Measurements from ENCODE around the gene ZKSCAN3. TPM values are rescaled to one million over a fixed set of nuclear protein-coding genes. Genes with fewer than 3 reads are reported as not detected.
A peak's percentile ranks its signal among the peaks of the same experiment; 100 is the strongest.
"Not testable (repeated sequence)": the region's sequence is repeated elsewhere in the genome, so short reads cannot be mapped to it uniquely, and the experiment has no call there.

ZKSCAN3 gene
- total and polyA plus RNA-seq, 4 donors: 6.4 to 10.7 (median 8.7) TPM

GRCh38 chr6:28354688-28355554, 5.2 kb downstream of the ZKSCAN3 start:
- Histone ChIP-seq H3K27ac (ENCODE audit: low read depth, low read length) (peak overlapping the region; percentile 92), H3K4me3 (ENCODE audit: low read depth, low read length) (no peak overlapping the region), H3K9me3 (ENCODE audit: control insufficient read depth, insufficient read depth, low read length) (no peaks in the 10 kb centered on the region), H3K36me3 (ENCODE audit: control insufficient read depth, insufficient read depth, low read length) (peaks cover 8% of the 10 kb centered on the region), H3K4me1 (ENCODE audit: control insufficient read depth, insufficient read depth, low read length) (peaks cover 20% of the 10 kb centered on the region), H3K27me3 (ENCODE audit: control insufficient read depth, insufficient read depth, low read length) (no peaks in the 10 kb centered on the region)
- WGBS (ENCODE audit: insufficient coverage): 94% methylated on average over 9 of the region's 10 CpGs
- no peak for DNase-seq (ENCODE audit: low read depth in 4 of 6, low spot score in 6 of 6)

GRCh38 chr6:28355743-28356665, 6.3 kb downstream of the ZKSCAN3 start:
- H3K36me3 ChIP-seq (ENCODE audit: control insufficient read depth, insufficient read depth, low read length): peaks cover 8% of the 10 kb centered on the region
- H3K9me3 ChIP-seq (ENCODE audit: control insufficient read depth, insufficient read depth, low read length): no peaks in the 10 kb centered on the region
- peak overlapping the region; percentile 92 for H3K27ac ChIP-seq (ENCODE audit: low read depth, low read length)
- 7% methylated on average over 18 of the region's 19 CpGs for WGBS (ENCODE audit: insufficient coverage)
- peak overlapping the region; percentile 83 for H3K4me3 ChIP-seq (ENCODE audit: low read depth, low read length)
- peak; percentile 71 to 96 (median 82) for DNase-seq (ENCODE audit: low read depth in 4 of 6, low spot score in 6 of 6)
- no peaks in the 10 kb centered on the region for H3K27me3 ChIP-seq (ENCODE audit: control insufficient read depth, insufficient read depth, low read length)
- H3K4me1 ChIP-seq (ENCODE audit: control insufficient read depth, insufficient read depth, low read length): peaks cover 20% of the 10 kb centered on the region

GRCh38 chr6:28356666-28357020, 6.9 kb downstream of the ZKSCAN3 start:
- peaks cover 20% of the 10 kb centered on the region for H3K4me1 ChIP-seq (ENCODE audit: control insufficient read depth, insufficient read depth, low read length)
- H3K27me3 ChIP-seq (ENCODE audit: control insufficient read depth, insufficient read depth, low read length): no peaks in the 10 kb centered on the region
- DNase-seq (ENCODE audit: low read depth in 4 of 6, low spot score in 6 of 6): no peak
- H3K9me3 ChIP-seq (ENCODE audit: control insufficient read depth, insufficient read depth, low read length): no peaks in the 10 kb centered on the region
- peaks cover 9% of the 10 kb centered on the region for H3K36me3 ChIP-seq (ENCODE audit: control insufficient read depth, insufficient read depth, low read length)
- peak overlapping the region; percentile 92 for H3K27ac ChIP-seq (ENCODE audit: low read depth, low read length)
- H3K4me3 ChIP-seq (ENCODE audit: low read depth, low read length): no peak overlapping the region
- 73% methylated on average over 3 of the region's 7 CpGs for WGBS (ENCODE audit: insufficient coverage)

GRCh38 chr6:28357036-28357435, 7.3 kb downstream of the ZKSCAN3 start:
- Histone ChIP-seq H3K27me3 (ENCODE audit: control insufficient read depth, insufficient read depth, low read length) (no peaks in the 10 kb centered on the region), H3K36me3 (ENCODE audit: control insufficient read depth, insufficient read depth, low read length) (peaks cover 12% of the 10 kb centered on the region), H3K4me3 (ENCODE audit: low read depth, low read length) (no peak overlapping the region), H3K9me3 (ENCODE audit: control insufficient read depth, insufficient read depth, low read length) (no peaks in the 10 kb centered on the region), H3K4me1 (ENCODE audit: control insufficient read depth, insufficient read depth, low read length) (peaks cover 20% of the 10 kb centered on the region), H3K27ac (ENCODE audit: low read depth, low read length) (no peak overlapping the region)
- WGBS (ENCODE audit: insufficient coverage): 100% methylated on average over 3 of the region's 6 CpGs
- no peak for DNase-seq (ENCODE audit: low read depth in 4 of 6, low spot score in 6 of 6)

- H3K27ac ChIP-seq (ENCODE audit: low read depth, low read length); H3K27me3 ChIP-seq (ENCODE audit: control insufficient read depth, insufficient read depth, low read length); H3K4me3 ChIP-seq (ENCODE audit: low read depth, low read length); DNase-seq (ENCODE audit: low read depth in 4 of 6, low spot score in 6 of 6); H3K9me3 ChIP-seq (ENCODE audit: control insufficient read depth, insufficient read depth, low read length): not testable (repeated sequence)
- WGBS (ENCODE audit: insufficient coverage): 98% methylated on average over 13 of the region's 16 CpGs
- Histone ChIP-seq H3K36me3 (ENCODE audit: control insufficient read depth, insufficient read depth, low read length) (peaks cover 20% of the 10 kb centered on the region), H3K4me1 (ENCODE audit: control insufficient read depth, insufficient read depth, low read length) (peaks cover 20% of the 10 kb centered on the region)
Measured at GRCh38 chr6:28359562-28359961, 9.8 kb downstream of the ZKSCAN3 start.

- H3K9me3 ChIP-seq (ENCODE audit: control insufficient read depth, insufficient read depth, low read length): no peaks in the 10 kb centered on the region
- no peak for DNase-seq (ENCODE audit: low read depth in 4 of 6, low spot score in 6 of 6)
- no CpG with 5 or more reads among the region's 2 CpGs for WGBS (ENCODE audit: insufficient coverage)
Measured at GRCh38 chr6:28360961-28361360, 11.2 kb downstream of the ZKSCAN3 start.

GRCh38 chr6:28365590-28365989, 15.8 kb downstream of the ZKSCAN3 start:
- WGBS (ENCODE audit: insufficient coverage): 100% methylated on average over 2 of the region's 4 CpGs
- peaks cover 28% of the 10 kb centered on the region for H3K36me3 ChIP-seq (ENCODE audit: control insufficient read depth, insufficient read depth, low read length)
- H3K27ac ChIP-seq (ENCODE audit: low read depth, low read length); H3K27me3 ChIP-seq (ENCODE audit: control insufficient read depth, insufficient read depth, low read length); H3K4me3 ChIP-seq (ENCODE audit: low read depth, low read length); H3K9me3 ChIP-seq (ENCODE audit: control insufficient read depth, insufficient read depth, low read length); H3K4me1 ChIP-seq (ENCODE audit: control insufficient read depth, insufficient read depth, low read length); DNase-seq (ENCODE audit: low read depth in 4 of 6, low spot score in 6 of 6): not testable (repeated sequence)

More at GRCh38 chr6:28360961-28361360, 11.2 kb downstream of the ZKSCAN3 start:
- peaks cover 9% of the 10 kb centered on the region for H3K4me1 ChIP-seq (ENCODE audit: control insufficient read depth, insufficient read depth, low read length)
- peaks cover 29% of the 10 kb centered on the region for H3K36me3 ChIP-seq (ENCODE audit: control insufficient read depth, insufficient read depth, low read length)
- H3K27me3 ChIP-seq (ENCODE audit: control insufficient read depth, insufficient read depth, low read length): no peaks in the 10 kb centered on the region
- no peak overlapping the region for H3K27ac ChIP-seq (ENCODE audit: low read depth, low read length)
- no peak overlapping the region for H3K4me3 ChIP-seq (ENCODE audit: low read depth, low read length)

GRCh38 chr6:28368522-28368921, 18.8 kb downstream of the ZKSCAN3 start:
- no CpG with 5 or more reads among the region's 4 CpGs for WGBS (ENCODE audit: insufficient coverage)

GRCh38 chr6:28369463-28369862, 19.7 kb downstream of the ZKSCAN3 start:
- 100% methylated on average over 1 of the region's 3 CpGs for WGBS (ENCODE audit: insufficient coverage)
- no peak for DNase-seq (ENCODE audit: low read depth in 4 of 6, low spot score in 6 of 6)
- no peaks in the 10 kb centered on the region for H3K4me1 ChIP-seq (ENCODE audit: control insufficient read depth, insufficient read depth, low read length)
- no peaks in the 10 kb centered on the region for H3K27me3 ChIP-seq (ENCODE audit: control insufficient read depth, insufficient read depth, low read length)
- no peak overlapping the region for H3K27ac ChIP-seq (ENCODE audit: low read depth, low read length)
- peaks cover 11% of the 10 kb centered on the region for H3K36me3 ChIP-seq (ENCODE audit: control insufficient read depth, insufficient read depth, low read length)
- no peaks in the 10 kb centered on the region for H3K9me3 ChIP-seq (ENCODE audit: control insufficient read depth, insufficient read depth, low read length)
- H3K4me3 ChIP-seq (ENCODE audit: low read depth, low read length): no peak overlapping the region

More at GRCh38 chr6:28368522-28368921, 18.8 kb downstream of the ZKSCAN3 start:
- Histone ChIP-seq H3K4me1 (ENCODE audit: control insufficient read depth, insufficient read depth, low read length) (no peaks in the 10 kb centered on the region), H3K4me3 (ENCODE audit: low read depth, low read length) (no peak overlapping the region), H3K36me3 (ENCODE audit: control insufficient read depth, insufficient read depth, low read length) (peaks cover 18% of the 10 kb centered on the region), H3K27ac (ENCODE audit: low read depth, low read length) (no peak overlapping the region), H3K9me3 (ENCODE audit: control insufficient read depth, insufficient read depth, low read length) (no peaks in the 10 kb centered on the region), H3K27me3 (ENCODE audit: control insufficient read depth, insufficient read depth, low read length) (no peaks in the 10 kb centered on the region)
- no peak for DNase-seq (ENCODE audit: low read depth in 4 of 6, low spot score in 6 of 6)
